HuH-7 (cell line): Measurements from ENCODE around the gene TCFL5.
"Not testable (repeated sequence)": the region's sequence is repeated elsewhere in the genome, so short reads cannot be mapped to it uniquely, and the experiment has no call there.

Experiments
- DNase-seq: peaks from one replicate; pipeline ENCODE4 v3.0.0; 2011; ENCODE audit warnings: low spot score

The TCFL5 gene

GRCh38 chr20:62879275-62880146 lies 17.9 kb upstream of the TCFL5 start:
- DNase-seq, result no peak

- no peak for DNase-seq
These were observed 16.8 kb upstream of the TCFL5 start for GRCh38 chr20:62878244-62879038.

GRCh38 chr20:62876902-62877816 lies 15.5 kb upstream of the TCFL5 start:
- DNase-seq, result no peak

- DNase-seq, result no peak
These were observed 14.9 kb upstream of the TCFL5 start for GRCh38 chr20:62876501-62876901.

GRCh38 chr20:62875419-62876361 lies 14.1 kb upstream of the TCFL5 start:
- peak; percentile 99 for DNase-seq

GRCh38 chr20:62874964-62875344 lies 13.3 kb upstream of the TCFL5 start:
- no peak for DNase-seq

GRCh38 chr20:62873681-62874031 lies 12.0 kb upstream of the TCFL5 start:
- DNase-seq, result not testable (repeated sequence)

GRCh38 chr20:62873280-62873679 lies 11.7 kb upstream of the TCFL5 start:
- no peak for DNase-seq

GRCh38 chr20:62872862-62873261 lies 11.2 kb upstream of the TCFL5 start:
- no peak for DNase-seq

- peak; percentile 70 for DNase-seq
These were observed 10.7 kb upstream of the TCFL5 start for GRCh38 chr20:62872184-62872847.

GRCh38 chr20:62864207-62864606 lies 2.6 kb upstream of the TCFL5 start:
- DNase-seq, result no peak

GRCh38 chr20:62860924-62861691 lies 514 bp downstream of the TCFL5 start:
- DNase-seq, result no peak

- no peak for DNase-seq
These were observed 1.2 kb downstream of the TCFL5 start for GRCh38 chr20:62860391-62860923.

GRCh38 chr20:62859721-62860120 lies 1.9 kb downstream of the TCFL5 start:
- no peak for DNase-seq

- no peak for DNase-seq
These were observed 3.4 kb downstream of the TCFL5 start for GRCh38 chr20:62858058-62858830.

GRCh38 chr20:62856931-62857619 lies 4.5 kb downstream of the TCFL5 start:
- no peak for DNase-seq

GRCh38 chr20:62855120-62855519 lies 6.5 kb downstream of the TCFL5 start:
- no peak for DNase-seq

- no peak for DNase-seq
These were observed 7.5 kb downstream of the TCFL5 start for GRCh38 chr20:62854121-62854520.
